CD4-positive, alpha-beta T cell (primary cell): ENCODE data around the gene KATNIP. TPM values are rescaled to one million over a fixed set of nuclear protein-coding genes. Genes with fewer than 3 reads are reported as not detected.

Source experiments
- ATAC-seq: fragments of 200-7000 bp; cut with Tn5 transposase; one replicate; pipeline ENCODE4 v1.10.0; 2022; ENCODE audit warnings: mild to moderate bottlenecking; ENCODE audit not compliant: poor library complexity
- CTCF ChIA-PET: fragments of 350-600 bp; sonication (Branson Sonifier 250); formaldehyde crosslinking; loops from one replicate; lab custom pipeline; 2021; ENCODE audit warnings: antibody characterized with exemption, inconsistent platforms; lab: Charles Lee
- POLR2A ChIA-PET: fragments of 350-600 bp; sonication (Branson Sonifier 250); formaldehyde crosslinking; loops from one replicate; lab custom pipeline; 2021; ENCODE audit warnings: antibody characterized with exemption, inconsistent platforms; lab: Charles Lee
- DNase-seq, 14 experiments: peaks; one replicate each; pipeline ENCODE4 v3.0.0-alpha.2; 2013 to 2020; ENCODE audit warnings: mixed read lengths in 2 of 14
- H3K27ac ChIP-seq, 2 donors: one replicate each; pipeline versions ENCODE4 v1.5.1 to v1.7.0; 2013; ENCODE audit warnings: low read length in 2 of 2, low read depth in 1 of 2, mild to moderate bottlenecking in 1 of 2
- H3K27me3 ChIP-seq, 2 experiments: 1 replicate in 1 of 2; 2 replicates in 1 of 2; pipeline versions ENCODE4 v1.6.1 to v1.7.0; 2013; ENCODE audit warnings: low read length in 2 of 2, control low read depth in 1 of 2, mild to moderate bottlenecking in 1 of 2, moderate library complexity in 1 of 2; ENCODE audit not compliant: insufficient read depth in 2 of 2, control insufficient read depth in 1 of 2
- H3K36me3 ChIP-seq: one replicate; pipeline ENCODE4 v1.6.1; 2013; ENCODE audit warnings: low read length, control low read depth; ENCODE audit not compliant: insufficient read depth
- H3K4me1 ChIP-seq: one replicate; pipeline ENCODE4 v1.6.1; 2013; ENCODE audit warnings: low read length, control low read depth; ENCODE audit not compliant: insufficient read depth
- H3K4me3 ChIP-seq: one replicate; pipeline ENCODE4 v1.5.1; 2013; ENCODE audit warnings: mild to moderate bottlenecking, low read length, moderate library complexity
- H3K9me3 ChIP-seq, 2 experiments: 1 replicate in 1 of 2; 2 replicates in 1 of 2; pipeline versions ENCODE4 v1.6.1 to v1.7.0; 2013; ENCODE audit warnings: low read length in 2 of 2, mild to moderate bottlenecking in 2 of 2, control low read depth in 1 of 2, moderate library complexity in 1 of 2; ENCODE audit not compliant: control insufficient read depth in 1 of 2, insufficient read depth in 1 of 2
- H3K27ac Mint-ChIP-seq: one replicate; pipeline ENCODE4 v1.8.0; 2020; ENCODE audit warnings: mixed read lengths
- H3K27me3 Mint-ChIP-seq: one replicate; pipeline ENCODE4 v1.8.0; 2021; ENCODE audit warnings: mixed read lengths
- H3K36me3 Mint-ChIP-seq: one replicate; pipeline ENCODE4 v1.8.0; 2021; ENCODE audit warnings: low read depth, mixed read lengths
- H3K4me1 Mint-ChIP-seq: one replicate; pipeline ENCODE4 v1.8.0; 2021; ENCODE audit warnings: low read depth, mixed read lengths
- H3K4me3 Mint-ChIP-seq: one replicate; pipeline ENCODE4 v1.8.0; 2020; ENCODE audit warnings: mild to moderate bottlenecking, mixed read lengths
- H3K9me3 Mint-ChIP-seq: one replicate; pipeline ENCODE4 v1.8.0; 2020; ENCODE audit warnings: mixed read lengths
- intact Hi-C, 2 experiments: fragments of 100-400 bp; cut with DNase I in 1 of 2; cut with micrococcal nuclease in 1 of 2; formaldehyde crosslinking; loops; one replicate each; pipeline versions ENCODE4 v1.15.1 to v1.9.0; 2023 to 2025; cut with DNase I, micrococcal nuclease
- total RNA-seq, 174 experiments: library from RNA in 2 of 174; stranded (reverse) in 2 of 174; gene quantifications; one replicate each; pipeline ENCODE4 v1.2.3 and lab custom pipeline; 2021 to 2026
- TF ChIP-seq, protein P1 (sequence below): fragments of 200-600 bp; IDR thresholded peaks from one replicate; pipeline ENCODE4 v1.8.0; 2022; ENCODE audit warnings: antibody characterized with exemption, mild to moderate bottlenecking

The KATNIP gene
- total RNA-seq, 2 experiments from 2014 or later = 18.5 to 20.9 TPM

DNA sequence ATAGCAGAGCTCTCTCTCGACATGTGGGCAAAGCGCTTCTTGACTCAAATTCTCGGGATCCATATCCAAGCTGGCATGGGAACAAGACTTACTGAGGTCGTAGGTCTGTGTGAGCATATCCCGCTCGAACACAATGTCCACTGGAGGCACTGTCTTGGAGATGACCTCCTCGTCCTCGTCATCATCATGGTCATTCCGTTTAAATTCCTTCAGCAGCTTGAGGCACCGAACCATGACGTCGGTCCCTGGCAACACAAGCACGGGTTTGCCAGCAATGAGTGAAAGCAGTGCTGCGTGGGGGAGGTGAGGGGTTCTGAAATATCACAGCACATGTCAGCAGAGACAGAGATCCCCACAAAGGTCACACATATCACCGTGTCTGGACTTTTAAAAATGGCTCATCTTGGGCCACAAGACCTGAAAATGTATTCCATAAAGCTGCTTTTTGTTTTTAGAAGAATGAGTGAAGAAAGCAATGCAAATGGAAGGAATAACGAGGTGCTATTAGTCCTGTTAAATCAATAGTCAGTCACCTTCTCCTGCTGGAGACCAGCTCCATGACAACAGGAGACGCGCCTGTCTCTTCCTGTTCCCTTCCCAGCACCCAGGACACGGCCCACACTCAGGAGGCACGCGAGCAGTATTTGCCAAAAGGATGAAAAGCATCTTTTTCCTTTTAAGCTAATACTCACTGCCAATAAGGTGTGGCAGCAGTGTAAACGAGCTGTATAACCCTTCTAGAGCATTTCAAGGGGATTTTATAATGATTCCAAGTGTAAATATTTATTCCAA lies 38.1 kb upstream of the KATNIP start:
- DNase-seq (no peak), ATAC-seq (no peak)
- Mint-ChIP-seq H3K9me3 (no peaks in the 10 kb centered on the region), H3K36me3 (peaks cover 86% of the 10 kb centered on the region), H3K4me3 (no peak overlapping the region), H3K27me3 (no peaks in the 10 kb centered on the region), H3K4me1 (no peaks in the 10 kb centered on the region), H3K27ac (no peak overlapping the region)
- ChIA-PET CTCF (interaction anchor here (0.6 kb wide), 1 partner anchor 363 kb away, joined by 3 read pairs; no protein-coding TSS in a partner anchor), POLR2A (interaction anchor here (1.5 kb wide), 1 partner anchor 38 kb away, joined by 4 read pairs; the partner anchor contains the start of genes GTF3C1 and KATNIP)
- Histone ChIP-seq H3K27ac (no peak overlapping the region), H3K4me3 (no peak overlapping the region), H3K27me3 (no peaks in the 10 kb centered on the region), H3K9me3 (peaks cover 0 to 3% of the 10 kb centered on the region in 2 experiments), H3K4me1 (no peaks in the 10 kb centered on the region), H3K36me3 (peaks cover 55% of the 10 kb centered on the region)
- intact Hi-C loops = no loop called here
- TF ChIP-seq, protein P1, sequence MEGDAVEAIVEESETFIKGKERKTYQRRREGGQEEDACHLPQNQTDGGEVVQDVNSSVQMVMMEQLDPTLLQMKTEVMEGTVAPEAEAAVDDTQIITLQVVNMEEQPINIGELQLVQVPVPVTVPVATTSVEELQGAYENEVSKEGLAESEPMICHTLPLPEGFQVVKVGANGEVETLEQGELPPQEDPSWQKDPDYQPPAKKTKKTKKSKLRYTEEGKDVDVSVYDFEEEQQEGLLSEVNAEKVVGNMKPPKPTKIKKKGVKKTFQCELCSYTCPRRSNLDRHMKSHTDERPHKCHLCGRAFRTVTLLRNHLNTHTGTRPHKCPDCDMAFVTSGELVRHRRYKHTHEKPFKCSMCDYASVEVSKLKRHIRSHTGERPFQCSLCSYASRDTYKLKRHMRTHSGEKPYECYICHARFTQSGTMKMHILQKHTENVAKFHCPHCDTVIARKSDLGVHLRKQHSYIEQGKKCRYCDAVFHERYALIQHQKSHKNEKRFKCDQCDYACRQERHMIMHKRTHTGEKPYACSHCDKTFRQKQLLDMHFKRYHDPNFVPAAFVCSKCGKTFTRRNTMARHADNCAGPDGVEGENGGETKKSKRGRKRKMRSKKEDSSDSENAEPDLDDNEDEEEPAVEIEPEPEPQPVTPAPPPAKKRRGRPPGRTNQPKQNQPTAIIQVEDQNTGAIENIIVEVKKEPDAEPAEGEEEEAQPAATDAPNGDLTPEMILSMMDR = no peak

DNA sequence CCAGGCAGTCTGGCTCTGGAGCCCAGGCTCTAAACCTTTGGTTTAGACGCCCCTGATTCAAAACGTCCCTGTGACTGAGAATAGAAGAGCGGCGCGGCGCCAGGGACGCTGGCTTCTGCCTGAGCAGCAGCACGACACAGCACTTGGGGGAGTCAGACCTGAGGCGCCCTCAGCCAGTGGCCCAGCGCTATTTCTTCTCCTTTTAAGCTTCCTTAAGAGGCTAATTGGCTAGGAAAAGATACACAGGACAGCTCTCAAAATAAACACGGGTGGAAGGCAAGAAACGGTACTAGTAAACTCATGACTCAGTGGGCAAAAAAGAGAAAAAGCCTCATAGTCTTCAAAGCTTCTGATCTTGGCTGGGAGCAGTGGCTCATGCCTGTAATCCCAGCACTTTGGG lies 35.1 kb upstream of the KATNIP start:
- Mint-ChIP-seq H3K9me3 (no peaks in the 10 kb centered on the region), H3K4me3 (no peak overlapping the region), H3K27me3 (no peaks in the 10 kb centered on the region), H3K4me1 (no peaks in the 10 kb centered on the region), H3K36me3 (peaks cover 91% of the 10 kb centered on the region), H3K27ac (no peak overlapping the region)
- ATAC-seq (no peak), DNase-seq (no peak)
- intact Hi-C loops = no loop called here
- TF ChIP-seq, protein P1 = no peak
- peaks cover 54% of the 10 kb centered on the region for H3K36me3 ChIP-seq
- H3K27ac ChIP-seq = no peak overlapping the region
- peaks cover 0 to 3% of the 10 kb centered on the region in 2 experiments for H3K9me3 ChIP-seq
- CTCF ChIA-PET = interaction anchor here (0.7 kb wide), 2 partner anchors 50 to 417 kb away, joined by 3 read pairs; no protein-coding TSS in a partner anchor
- H3K4me3 ChIP-seq = no peak overlapping the region
- H3K4me1 ChIP-seq = no peaks in the 10 kb centered on the region
- POLR2A ChIA-PET = no interaction called here
- H3K27me3 ChIP-seq = no peaks in the 10 kb centered on the region

DNA sequence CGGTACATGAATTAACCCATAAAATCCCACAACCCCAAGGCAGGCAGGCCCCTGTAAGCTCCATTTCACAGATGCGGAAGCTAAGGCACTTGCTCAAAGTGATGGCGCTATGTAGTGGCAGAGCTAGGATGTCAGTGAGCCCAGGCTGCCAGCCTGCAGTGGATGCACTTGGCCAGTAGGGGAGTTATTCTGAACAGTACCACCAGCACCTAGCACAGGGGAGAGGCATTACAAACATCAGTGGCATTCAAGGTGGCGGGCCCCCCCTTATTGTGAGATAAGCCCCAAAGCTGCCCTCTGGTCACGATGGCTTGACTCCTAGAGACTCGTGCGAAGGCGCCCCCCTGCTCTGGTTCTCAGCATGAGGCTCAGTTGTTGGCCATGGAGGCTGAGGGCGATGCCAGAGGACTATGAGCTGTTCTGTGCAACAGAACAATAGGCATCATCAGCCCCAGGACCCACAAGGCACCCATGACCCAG lies 34.0 kb upstream of the KATNIP start:
- peaks cover 50% of the 10 kb centered on the region for H3K36me3 ChIP-seq
- Mint-ChIP-seq H3K36me3 (peaks cover 90% of the 10 kb centered on the region), H3K27ac (no peak overlapping the region), H3K27me3 (no peaks in the 10 kb centered on the region), H3K9me3 (no peaks in the 10 kb centered on the region), H3K4me3 (no peak overlapping the region), H3K4me1 (no peaks in the 10 kb centered on the region)
- H3K27ac ChIP-seq = no peak overlapping the region
- peaks cover 0 to 3% of the 10 kb centered on the region in 2 experiments for H3K9me3 ChIP-seq
- ChIA-PET CTCF (interaction anchor here (0.7 kb wide), 1 partner anchor 34 kb away, joined by 3 read pairs; the partner anchor contains the start of genes GTF3C1 and KATNIP), POLR2A (no interaction called here)
- TF ChIP-seq, protein P1 = peak; percentile 35
- ATAC-seq = peak; percentile 64
- no peaks in the 10 kb centered on the region for H3K27me3 ChIP-seq
- no peaks in the 10 kb centered on the region for H3K4me1 ChIP-seq
- intact Hi-C loops = no loop called here
- H3K4me3 ChIP-seq = no peak overlapping the region
- peak in 6 of 14 experiments; percentile 5 to 41 (median 8) for DNase-seq
